BLaER1 treated with 17β-estradiol and CSF1 and Interleukin-3, amounts not matched to agents 10 nM and 100 nM (cell line): ENCODE data around the gene TM4SF4.

Source experiments
- H3K27ac ChIP-seq, 11 experiments: shearing (Covaris generic); formaldehyde crosslinking; 2 replicates each; pipeline ENCODE4 v1.8.1; 2022
- H3K27me3 ChIP-seq, 11 experiments: shearing (Covaris generic); formaldehyde crosslinking; 2 replicates each; pipeline ENCODE4 v1.8.1; 2022
- H3K36me3 ChIP-seq, 11 experiments: shearing (Covaris generic); formaldehyde crosslinking; 2 replicates each; pipeline ENCODE4 v1.8.1; 2022
- H3K4me1 ChIP-seq, 10 experiments: shearing (Covaris generic); formaldehyde crosslinking; 2 replicates each; pipeline ENCODE4 v1.8.1; 2022
- H3K4me2 ChIP-seq, 11 experiments: shearing (Covaris generic); formaldehyde crosslinking; 2 replicates each; pipeline ENCODE4 v1.8.1; 2022
- H3K4me3 ChIP-seq, 10 experiments: shearing (Covaris generic); formaldehyde crosslinking; 2 replicates each; pipeline ENCODE4 v1.8.1; 2022
- H3K9ac ChIP-seq, 11 experiments: shearing (Covaris generic); formaldehyde crosslinking; 2 replicates each; pipeline ENCODE4 v1.8.1; 2022
- H3K9me3 ChIP-seq, 11 experiments: shearing (Covaris generic); formaldehyde crosslinking; replicated peaks in 1 of 11; 2 replicates each; pipeline ENCODE4 v1.8.1; 2022
- H4K20me1 ChIP-seq, 11 experiments: shearing (Covaris generic); formaldehyde crosslinking; 2 replicates each; pipeline ENCODE4 v1.8.1; 2022
- Cebpa-rat ChIP-seq, 11 experiments: shearing (Covaris generic); IDR thresholded peaks; 2 replicates each; pipeline ENCODE4 v1.8.1; 2022

TM4SF4 gene

DNA sequence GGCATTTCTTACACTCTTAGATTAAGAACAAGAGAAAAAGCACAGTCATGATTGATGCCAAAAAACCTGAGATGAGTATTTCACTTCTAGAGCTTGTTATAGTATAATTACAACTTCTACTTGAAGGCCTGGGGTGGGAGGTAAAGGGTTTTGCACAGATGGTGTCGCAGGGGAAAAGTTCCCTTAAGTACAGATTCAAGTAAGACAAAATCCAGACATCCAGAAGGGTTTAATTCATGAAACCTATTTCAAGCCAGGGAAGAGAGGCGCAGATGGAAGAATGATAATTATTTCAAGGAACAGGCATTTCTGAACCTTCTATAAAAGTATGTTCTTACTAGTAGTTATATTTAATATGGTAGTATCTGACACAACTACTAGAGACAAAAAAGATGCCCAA, 70.6 kb downstream of the TM4SF4 start:
- no peaks in the 10 kb centered on the region for H3K36me3 ChIP-seq
- H3K27me3 ChIP-seq = no peaks in the 10 kb centered on the region
- no peak overlapping the region for H3K4me3 ChIP-seq
- no peak overlapping the region for H3K9ac ChIP-seq
- H3K27ac ChIP-seq = no peak overlapping the region
- H4K20me1 ChIP-seq = no peaks in the 10 kb centered on the region
- no peak overlapping the region for H3K4me2 ChIP-seq
- H3K9me3 ChIP-seq = no peaks in the 10 kb centered on the region
- TF ChIP-seq Cebpa-rat (IDR thresholded peaks at IDR 0.05) = no peak
- H3K4me1 ChIP-seq = no peaks in the 10 kb centered on the region

DNA sequence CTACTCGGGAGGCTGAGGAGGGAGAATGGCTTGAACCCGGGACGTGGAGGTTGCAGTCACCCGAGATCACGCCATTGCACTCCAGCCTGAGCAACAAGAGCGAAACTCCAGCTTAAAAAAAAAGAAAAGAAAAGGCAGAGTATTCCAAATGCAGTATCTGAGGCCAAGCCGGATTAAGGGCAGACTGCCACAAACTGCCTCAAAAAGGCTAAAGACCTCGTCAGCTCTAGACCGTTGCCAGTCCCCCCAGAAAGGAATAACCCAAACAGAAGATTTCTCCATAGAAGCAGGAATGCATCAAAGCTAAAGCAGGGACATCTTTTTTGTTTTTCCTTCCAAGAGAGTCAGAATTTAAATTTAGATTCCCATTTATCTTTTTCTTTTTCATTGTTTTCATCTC, 72.9 kb downstream of the TM4SF4 start:
- Histone ChIP-seq H3K4me3 (no peak overlapping the region), H3K27ac (no peak overlapping the region), H3K36me3 (no peaks in the 10 kb centered on the region), H3K9me3 (no peaks in the 10 kb centered on the region), H3K4me1 (no peaks in the 10 kb centered on the region), H4K20me1 (no peaks in the 10 kb centered on the region), H3K9ac (no peak overlapping the region), H3K4me2 (no peak overlapping the region), H3K27me3 (no peaks in the 10 kb centered on the region)
- no peak for TF ChIP-seq Cebpa-rat (IDR thresholded peaks at IDR 0.05)

DNA sequence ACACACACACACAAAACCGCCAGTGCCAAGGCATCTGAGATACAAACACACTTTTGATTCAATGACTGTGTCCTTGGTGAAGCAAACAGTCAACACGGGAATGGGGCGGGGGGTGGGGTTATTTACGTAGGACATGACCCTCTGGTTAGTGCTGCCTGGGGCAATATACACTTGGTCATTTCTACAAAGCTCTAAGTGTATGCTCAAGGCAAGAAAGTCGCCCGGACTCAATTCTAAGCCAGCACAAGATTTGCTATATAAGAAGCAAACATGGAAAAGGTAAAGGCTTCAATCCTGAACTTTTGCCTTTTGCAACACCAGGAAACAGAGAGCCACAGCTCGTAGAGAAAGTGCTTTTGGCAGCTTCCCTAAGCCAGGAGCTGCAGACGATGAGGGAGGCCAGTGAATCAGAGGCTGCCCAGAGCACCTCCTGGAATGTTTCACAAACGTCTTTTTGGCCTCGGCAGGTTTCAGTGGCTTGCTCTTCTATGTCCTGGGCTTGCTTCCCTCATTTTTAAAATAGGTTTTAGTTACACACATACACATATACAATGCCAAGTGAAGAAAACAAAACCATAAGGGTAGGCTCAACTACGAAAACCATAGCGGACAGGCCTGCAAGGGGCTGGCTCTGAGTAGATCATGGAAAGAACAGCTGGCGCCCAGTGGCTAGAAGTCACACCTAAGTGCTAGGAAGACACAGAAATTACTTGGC, 73.6 kb downstream of the TM4SF4 start:
- no peak overlapping the region for H3K4me2 ChIP-seq
- no peak overlapping the region for H3K27ac ChIP-seq
- H3K9me3 ChIP-seq = no peaks in the 10 kb centered on the region
- TF ChIP-seq Cebpa-rat (IDR thresholded peaks at IDR 0.05) = 0 out of 22 replicates have a peak, but pooled peaks of 1 of the 11 experiments have one; percentile 11
- no peak overlapping the region for H3K9ac ChIP-seq
- H3K27me3 ChIP-seq = no peaks in the 10 kb centered on the region
- no peaks in the 10 kb centered on the region for H4K20me1 ChIP-seq
- H3K36me3 ChIP-seq = no peaks in the 10 kb centered on the region
- H3K4me3 ChIP-seq = no peak overlapping the region
- H3K4me1 ChIP-seq = no peaks in the 10 kb centered on the region

DNA sequence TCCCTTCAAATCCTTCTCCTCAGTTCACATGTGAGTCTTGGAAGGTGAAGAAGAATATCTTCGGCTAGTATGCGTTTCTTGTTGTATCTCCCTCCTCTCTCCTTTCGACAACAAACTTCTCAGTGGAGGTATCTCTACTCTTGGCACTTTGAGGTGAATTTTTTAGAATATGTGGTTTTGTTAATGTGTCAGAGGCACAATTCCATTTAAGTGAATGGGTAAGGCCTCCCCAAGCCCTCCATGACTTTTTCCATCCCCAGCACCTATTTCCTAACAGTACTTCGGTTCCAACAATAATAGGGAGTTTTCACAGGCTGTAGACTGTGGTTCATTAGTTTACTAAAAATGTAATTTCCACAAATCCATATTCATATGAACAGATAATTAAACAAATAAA, 74.2 kb downstream of the TM4SF4 start:
- no peaks in the 10 kb centered on the region for H3K36me3 ChIP-seq
- no peak overlapping the region for H3K27ac ChIP-seq
- no peak overlapping the region for H3K4me2 ChIP-seq
- no peak for TF ChIP-seq Cebpa-rat (IDR thresholded peaks at IDR 0.05)
- H4K20me1 ChIP-seq = no peaks in the 10 kb centered on the region
- no peaks in the 10 kb centered on the region for H3K27me3 ChIP-seq
- H3K4me1 ChIP-seq = peaks cover 0 to 2% (median 0%) of the 10 kb centered on the region in 10 experiments; a peak in 6 of 20 replicates
- H3K9me3 ChIP-seq = no peaks in the 10 kb centered on the region
- no peak overlapping the region for H3K4me3 ChIP-seq
- no peak overlapping the region for H3K9ac ChIP-seq

DNA sequence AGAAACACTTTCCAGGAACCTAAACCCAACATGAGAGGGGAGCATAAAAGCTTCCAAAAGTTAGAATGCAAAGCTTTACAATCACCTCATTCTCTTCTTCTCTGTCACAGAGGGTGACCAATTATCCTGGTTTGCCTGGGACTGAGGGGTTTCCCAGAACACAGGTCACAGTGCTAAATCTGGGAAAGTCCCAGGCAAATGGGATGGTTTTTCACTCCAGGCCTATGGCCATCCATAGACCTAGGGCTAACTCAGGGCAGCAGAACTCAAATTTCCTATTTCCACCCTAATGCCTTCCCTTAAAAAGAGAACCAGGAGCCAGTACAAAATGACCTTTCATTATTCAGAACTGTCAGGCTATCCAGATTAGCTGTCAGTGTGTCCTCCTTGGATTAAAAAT, 77.0 kb downstream of the TM4SF4 start:
- no peak overlapping the region for H3K9ac ChIP-seq
- peaks cover 0 to 30% (median 27%) of the 10 kb centered on the region in 10 experiments; a peak in 16 of 20 replicates for H3K4me1 ChIP-seq

GRCh38 chr3:149552700-149553099, 78.2 kb downstream of the TM4SF4 start:
- Histone ChIP-seq H3K9me3 (no peaks in the 10 kb centered on the region), H3K4me3 (no peak overlapping the region), H3K4me2 (no peak overlapping the region), H3K4me1 (peaks cover 0 to 32% (median 28%) of the 10 kb centered on the region in 10 experiments; a peak in 16 of 20 replicates), H3K9ac (no peak overlapping the region), H4K20me1 (no peaks in the 10 kb centered on the region), H3K27me3 (no peaks in the 10 kb centered on the region), H3K27ac (no peak overlapping the region), H3K36me3 (no peaks in the 10 kb centered on the region)
- TF ChIP-seq Cebpa-rat (IDR thresholded peaks at IDR 0.05) = no peak

More for the DNA sequence above, 77.0 kb downstream of the TM4SF4 start:
- H3K4me2 ChIP-seq = no peak overlapping the region
- no peaks in the 10 kb centered on the region for H3K27me3 ChIP-seq
- H3K27ac ChIP-seq = no peak overlapping the region
- no peaks in the 10 kb centered on the region for H3K36me3 ChIP-seq
- H3K9me3 ChIP-seq = no peaks in the 10 kb centered on the region
- no peak for TF ChIP-seq Cebpa-rat (IDR thresholded peaks at IDR 0.05)
- H3K4me3 ChIP-seq = no peak overlapping the region
- no peaks in the 10 kb centered on the region for H4K20me1 ChIP-seq
